Measurements from ENCODE around the gene PCBP3. TPM values are rescaled to one million over a fixed set of nuclear protein-coding genes. Genes with fewer than 3 reads are reported as not detected.

Gene PCBP3
- total and polyA plus RNA-seq, 12 donors: 1.7 to 15.8 (median 4.7) TPM

DNA sequence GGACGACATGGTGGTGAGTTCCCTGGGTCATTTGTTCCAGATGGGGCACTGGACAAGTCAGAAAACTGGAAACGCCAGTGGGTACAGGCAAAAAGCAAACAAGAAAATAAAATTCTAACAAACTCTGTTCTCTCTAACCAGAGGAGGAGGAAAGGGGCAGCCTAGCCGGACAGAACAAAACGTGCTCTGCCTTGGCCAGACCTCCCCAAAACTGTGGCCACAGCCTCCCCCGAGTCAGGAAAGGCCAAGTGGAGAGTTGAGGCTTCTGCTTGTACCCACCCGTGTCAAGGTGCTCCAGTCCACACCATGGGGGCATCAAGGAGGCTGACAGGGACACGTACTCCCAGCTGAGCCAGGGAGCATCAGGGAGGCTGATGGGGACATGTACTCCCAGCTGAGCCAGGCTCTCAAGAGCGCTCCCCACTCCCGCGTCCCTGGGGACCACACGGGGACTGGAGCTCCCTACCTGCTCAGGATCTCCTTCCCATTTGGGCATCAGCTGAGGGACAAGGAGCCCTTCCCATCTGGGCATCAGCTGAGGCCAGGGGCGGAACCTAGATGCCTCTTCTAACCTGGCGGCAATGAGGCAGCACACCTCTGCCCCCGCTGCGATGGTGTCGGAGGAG is 183.3 kb downstream of the PCBP3 start:
- TF ChIP-seq POLR2A (IDR thresholded peaks at IDR 0.05): no peak
- TF ChIP-seq, protein P1, sequence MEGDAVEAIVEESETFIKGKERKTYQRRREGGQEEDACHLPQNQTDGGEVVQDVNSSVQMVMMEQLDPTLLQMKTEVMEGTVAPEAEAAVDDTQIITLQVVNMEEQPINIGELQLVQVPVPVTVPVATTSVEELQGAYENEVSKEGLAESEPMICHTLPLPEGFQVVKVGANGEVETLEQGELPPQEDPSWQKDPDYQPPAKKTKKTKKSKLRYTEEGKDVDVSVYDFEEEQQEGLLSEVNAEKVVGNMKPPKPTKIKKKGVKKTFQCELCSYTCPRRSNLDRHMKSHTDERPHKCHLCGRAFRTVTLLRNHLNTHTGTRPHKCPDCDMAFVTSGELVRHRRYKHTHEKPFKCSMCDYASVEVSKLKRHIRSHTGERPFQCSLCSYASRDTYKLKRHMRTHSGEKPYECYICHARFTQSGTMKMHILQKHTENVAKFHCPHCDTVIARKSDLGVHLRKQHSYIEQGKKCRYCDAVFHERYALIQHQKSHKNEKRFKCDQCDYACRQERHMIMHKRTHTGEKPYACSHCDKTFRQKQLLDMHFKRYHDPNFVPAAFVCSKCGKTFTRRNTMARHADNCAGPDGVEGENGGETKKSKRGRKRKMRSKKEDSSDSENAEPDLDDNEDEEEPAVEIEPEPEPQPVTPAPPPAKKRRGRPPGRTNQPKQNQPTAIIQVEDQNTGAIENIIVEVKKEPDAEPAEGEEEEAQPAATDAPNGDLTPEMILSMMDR (IDR thresholded peaks at IDR 0.05): no peak
- no peaks in the 10 kb centered on the region for H3K4me1 ChIP-seq (replicated peaks in 1 of 2)
- no peaks in the 10 kb centered on the region for H3K9me3 ChIP-seq (replicated peaks in 1 of 3)
- intact Hi-C loops (cut with DNase I): loop anchor here in 1 of 2 donors (10.0 kb wide), 1 partner anchor 352 kb away; no protein-coding TSS in a partner anchor
- H3K27ac ChIP-seq: no peak overlapping the region
- 77 to 88% (median 86%) methylated on average over 12 to 16 of the region's 16 CpGs for WGBS, 4 donors
- no peaks in the 10 kb centered on the region for H3K27me3 ChIP-seq
- DNase-seq: no peak
- no peak overlapping the region for H3K4me3 ChIP-seq
- no peaks in the 10 kb centered on the region for H3K36me3 ChIP-seq (replicated peaks in 1 of 2)

DNA sequence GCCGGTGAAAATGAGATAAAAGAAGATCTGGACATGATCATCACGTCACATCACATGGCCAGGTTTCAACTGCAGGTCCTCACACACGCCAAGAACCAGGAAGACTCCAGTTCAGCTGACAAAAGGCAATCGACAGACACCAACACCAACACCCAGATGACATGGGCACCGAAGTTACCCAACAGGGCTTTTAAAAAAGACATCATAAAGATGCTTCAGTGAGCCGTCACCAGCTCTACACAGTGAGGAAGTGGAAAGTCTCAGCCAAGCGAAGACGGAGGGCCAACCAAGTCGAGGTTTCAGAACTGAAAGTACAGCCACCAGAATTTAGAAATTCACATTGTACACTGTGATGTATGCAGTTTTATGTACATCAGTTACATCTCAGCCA is 183.8 kb downstream of the PCBP3 start:
- no peak for TF ChIP-seq POLR2A (IDR thresholded peaks at IDR 0.05)
- TF ChIP-seq, protein P1 (IDR thresholded peaks at IDR 0.05): no peak
- H3K4me1 ChIP-seq (replicated peaks in 1 of 2): no peaks in the 10 kb centered on the region
- WGBS, 4 donors: 76 to 86% (median 79%) methylated on average over 8 to 9 of the region's 9 CpGs
- no peaks in the 10 kb centered on the region for H3K27me3 ChIP-seq
- H3K36me3 ChIP-seq (replicated peaks in 1 of 2): no peaks in the 10 kb centered on the region
- intact Hi-C loops (cut with DNase I): loop anchor here in 1 of 2 donors (10.0 kb wide), 1 partner anchor 352 kb away; no protein-coding TSS in a partner anchor
- H3K9me3 ChIP-seq (replicated peaks in 1 of 3): no peaks in the 10 kb centered on the region
- no peak overlapping the region for H3K27ac ChIP-seq
- H3K4me3 ChIP-seq: no peak overlapping the region
- no peak for DNase-seq

DNA sequence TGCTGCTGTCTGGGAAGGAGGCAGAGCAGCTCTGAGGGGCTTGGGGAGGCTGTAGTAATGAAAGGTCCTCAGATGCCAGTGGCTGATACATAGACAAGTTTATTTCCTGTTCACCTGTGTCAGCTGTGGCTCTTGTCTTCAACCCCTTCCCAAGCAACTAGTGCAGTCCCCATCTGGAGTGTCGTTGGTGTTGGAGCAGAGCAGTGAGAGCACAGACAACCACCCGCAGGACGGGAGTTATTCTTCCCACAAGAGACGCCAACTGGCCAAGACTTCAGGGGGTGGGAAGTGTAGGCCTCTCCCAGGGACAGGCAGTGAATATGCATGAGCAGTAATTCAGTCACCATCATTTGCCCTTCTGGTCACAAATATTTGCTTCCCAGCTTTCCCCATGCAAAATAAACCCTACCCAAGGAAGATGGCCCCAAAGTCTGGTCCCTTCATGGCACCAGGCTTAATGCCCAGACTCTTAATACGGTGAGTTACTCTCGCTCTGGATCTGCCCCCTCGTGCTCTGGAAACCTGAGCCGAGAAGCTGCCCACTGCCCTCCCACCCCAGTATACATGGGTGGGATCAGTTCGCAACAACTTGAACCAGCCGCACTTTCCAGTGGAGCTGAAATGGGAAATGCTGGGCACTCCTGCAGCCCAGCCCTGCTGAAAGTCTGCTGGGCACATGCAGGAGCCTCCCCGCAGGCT is 184.5 kb downstream of the PCBP3 start:
- Histone ChIP-seq H3K27me3 (no peaks in the 10 kb centered on the region), H3K36me3 (replicated peaks in 1 of 2) (no peaks in the 10 kb centered on the region), H3K4me1 (replicated peaks in 1 of 2) (no peaks in the 10 kb centered on the region), H3K27ac (no peak overlapping the region), H3K4me3 (no peak overlapping the region), H3K9me3 (replicated peaks in 1 of 3) (no peaks in the 10 kb centered on the region)
- WGBS, 4 donors: 86 to 96% (median 92%) methylated on average over 8 to 11 of the region's 11 CpGs
- intact Hi-C loops (cut with DNase I): loop anchor here in 1 of 2 donors (10.0 kb wide), 1 partner anchor 353 kb away; no protein-coding TSS in a partner anchor
- TF ChIP-seq, protein P1 (IDR thresholded peaks at IDR 0.05): no peak
- no peak for TF ChIP-seq POLR2A (IDR thresholded peaks at IDR 0.05)
- no peak for DNase-seq
